Measurements from ENCODE around the gene ZC3H6.
"Not testable (repeated sequence)": the region's sequence is repeated elsewhere in the genome, so short reads cannot be mapped to it uniquely, and the experiment has no call there.

Gene ZC3H6

GRCh38 chr2:112332123-112332696, 56.8 kb downstream of the ZC3H6 start:
- DNase-seq: no peak

- no peak for DNase-seq
Measured at GRCh38 chr2:112335600-112335999, 60.2 kb downstream of the ZC3H6 start.

GRCh38 chr2:112339986-112340385, 64.6 kb downstream of the ZC3H6 start:
- DNase-seq: no peak

GRCh38 chr2:112340475-112341267, 65.3 kb downstream of the ZC3H6 start:
- no peak for DNase-seq

GRCh38 chr2:112342067-112342550, 66.7 kb downstream of the ZC3H6 start:
- no peak for DNase-seq

GRCh38 chr2:112343827-112344585, 68.6 kb downstream of the ZC3H6 start:
- no peak for DNase-seq

GRCh38 chr2:112345030-112346027, 69.9 kb downstream of the ZC3H6 start:
- no peak for DNase-seq

GRCh38 chr2:112352292-112352691, 76.9 kb downstream of the ZC3H6 start:
- not testable (repeated sequence) for DNase-seq

- DNase-seq: not testable (repeated sequence)
Measured at GRCh38 chr2:112352809-112353603, 77.6 kb downstream of the ZC3H6 start.

GRCh38 chr2:112354335-112354734, 78.9 kb downstream of the ZC3H6 start:
- DNase-seq: not testable (repeated sequence)

GRCh38 chr2:112360055-112360454, 84.7 kb downstream of the ZC3H6 start:
- DNase-seq: not testable (repeated sequence)

Measured in NCI-H1436 treated with DMSO at 0.1 percent for 48 hours (cell line).